H7 (cell line): Measurements from ENCODE around the gene DOC2B. TPM values are rescaled to one million over a fixed set of nuclear protein-coding genes. Genes with fewer than 3 reads are reported as not detected.
A peak's percentile ranks its signal among the peaks of the same experiment; 100 is the strongest.
"Not testable (repeated sequence)": the region's sequence is repeated elsewhere in the genome, so short reads cannot be mapped to it uniquely, and the experiment has no call there.

ENCODE experiments used
- DNase-seq: peaks from one replicate; pipeline ENCODE4 v3.0.0; 2012
- H3K27me3 ChIP-seq: 2 replicates; pipeline ENCODE4 v1.6.0; 2011; ENCODE audit warnings: mild to moderate bottlenecking, low read length; ENCODE audit not compliant: control insufficient read depth, insufficient read depth
- H3K36me3 ChIP-seq: replicated peaks from 2 replicates; pipeline ENCODE4 v1.5.1; 2011; ENCODE audit warnings: low read length; ENCODE audit not compliant: control insufficient read depth, insufficient read depth
- H3K4me3 ChIP-seq: 2 replicates; pipeline ENCODE4 v1.5.1; 2011; ENCODE audit warnings: low read depth, mild to moderate bottlenecking, control low read depth, low read length, moderate library complexity; ENCODE audit not compliant: insufficient read depth
- total RNA-seq: library from RNA; depleted of rRNA; stranded (reverse); fragments of >200 nt; shearing (Covaris generic); gene quantifications from 2 replicates; pipeline ENCODE4 v1.2.3, GENCODE V29; 2014

DOC2B gene
- total RNA-seq, 1 experiment from 2014 or later, result 1.1 TPM

DNA sequence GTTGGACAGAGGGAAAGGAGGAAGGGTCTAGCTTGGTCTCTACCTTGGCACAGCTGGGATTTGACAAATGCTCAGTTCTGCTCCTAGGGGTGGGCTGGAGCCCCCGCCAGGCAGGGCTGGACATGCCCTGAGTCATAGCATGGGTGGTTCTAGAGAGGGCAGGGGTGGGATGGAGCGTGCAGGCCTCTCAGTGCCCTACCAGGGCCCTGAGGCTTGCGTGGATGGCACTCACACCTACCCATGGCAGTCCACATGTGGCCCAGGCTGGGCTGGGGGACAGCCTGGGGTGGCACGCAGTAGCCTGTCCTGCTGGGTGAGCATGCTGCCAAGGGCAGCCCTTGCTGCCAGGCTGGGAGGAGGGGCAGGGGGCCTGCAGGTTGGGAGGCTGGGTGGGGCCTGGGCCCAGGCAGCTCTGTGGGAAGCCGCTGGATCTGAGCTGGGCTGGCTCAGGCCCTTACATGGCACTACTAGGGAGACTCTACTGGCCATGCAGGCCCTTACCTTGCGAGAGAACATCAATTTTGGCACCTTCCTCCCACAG lies 11.2 kb downstream of the DOC2B start:
- H3K36me3 ChIP-seq, result no peaks in the 10 kb centered on the region

DNA sequence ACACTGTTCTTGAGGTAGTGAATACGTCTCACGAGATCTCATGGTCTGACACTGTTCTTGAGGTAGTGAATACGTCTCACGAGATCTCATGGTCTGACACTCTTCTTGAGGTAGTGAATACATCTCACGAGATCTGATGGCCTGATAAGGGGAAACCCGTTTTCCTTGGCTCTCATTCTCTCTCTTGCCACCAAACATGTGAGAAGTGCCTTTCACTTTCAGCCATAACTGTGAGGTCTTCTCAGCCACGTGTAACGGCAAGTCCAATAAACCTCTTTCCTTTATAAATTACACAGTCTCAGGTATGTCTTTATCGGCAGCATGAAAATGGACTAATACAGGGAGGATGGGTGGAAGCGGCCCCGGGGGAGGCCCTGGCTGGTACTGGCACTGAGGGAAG lies 12.8 kb downstream of the DOC2B start:
- H3K4me3 ChIP-seq, H3K36me3 ChIP-seq, DNase-seq: not testable (repeated sequence)

More for the DNA sequence above, 11.2 kb downstream of the DOC2B start:
- Histone ChIP-seq H3K4me3 (no peak overlapping the region), H3K27me3 (no peaks in the 10 kb centered on the region)
- DNase-seq, result no peak

DNA sequence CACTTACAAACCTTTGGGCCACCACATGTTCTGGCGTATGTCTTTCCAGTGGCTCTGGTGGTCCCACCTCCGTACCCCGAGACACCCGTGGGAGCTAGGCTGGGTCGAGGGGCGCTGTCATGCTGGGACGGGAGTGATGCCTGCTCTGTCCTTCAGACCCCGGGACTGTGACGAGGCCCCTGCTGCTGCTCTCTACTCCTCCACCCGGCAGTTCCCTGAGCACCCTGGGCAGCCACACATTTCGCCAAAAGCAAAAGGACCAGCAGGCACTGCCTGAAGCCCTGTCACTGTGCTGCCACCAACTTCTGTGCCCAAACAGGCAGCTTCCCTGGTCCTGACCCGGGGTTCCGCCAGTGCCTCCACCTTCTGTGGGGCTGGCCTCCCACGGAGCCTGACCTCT lies 15.5 kb downstream of the DOC2B start:
- Histone ChIP-seq H3K4me3 (no peak overlapping the region), H3K36me3 (no peaks in the 10 kb centered on the region), H3K27me3 (no peaks in the 10 kb centered on the region)
- DNase-seq, result no peak

More for the DNA sequence above, 12.8 kb downstream of the DOC2B start:
- H3K27me3 ChIP-seq, result not testable (repeated sequence)

DNA sequence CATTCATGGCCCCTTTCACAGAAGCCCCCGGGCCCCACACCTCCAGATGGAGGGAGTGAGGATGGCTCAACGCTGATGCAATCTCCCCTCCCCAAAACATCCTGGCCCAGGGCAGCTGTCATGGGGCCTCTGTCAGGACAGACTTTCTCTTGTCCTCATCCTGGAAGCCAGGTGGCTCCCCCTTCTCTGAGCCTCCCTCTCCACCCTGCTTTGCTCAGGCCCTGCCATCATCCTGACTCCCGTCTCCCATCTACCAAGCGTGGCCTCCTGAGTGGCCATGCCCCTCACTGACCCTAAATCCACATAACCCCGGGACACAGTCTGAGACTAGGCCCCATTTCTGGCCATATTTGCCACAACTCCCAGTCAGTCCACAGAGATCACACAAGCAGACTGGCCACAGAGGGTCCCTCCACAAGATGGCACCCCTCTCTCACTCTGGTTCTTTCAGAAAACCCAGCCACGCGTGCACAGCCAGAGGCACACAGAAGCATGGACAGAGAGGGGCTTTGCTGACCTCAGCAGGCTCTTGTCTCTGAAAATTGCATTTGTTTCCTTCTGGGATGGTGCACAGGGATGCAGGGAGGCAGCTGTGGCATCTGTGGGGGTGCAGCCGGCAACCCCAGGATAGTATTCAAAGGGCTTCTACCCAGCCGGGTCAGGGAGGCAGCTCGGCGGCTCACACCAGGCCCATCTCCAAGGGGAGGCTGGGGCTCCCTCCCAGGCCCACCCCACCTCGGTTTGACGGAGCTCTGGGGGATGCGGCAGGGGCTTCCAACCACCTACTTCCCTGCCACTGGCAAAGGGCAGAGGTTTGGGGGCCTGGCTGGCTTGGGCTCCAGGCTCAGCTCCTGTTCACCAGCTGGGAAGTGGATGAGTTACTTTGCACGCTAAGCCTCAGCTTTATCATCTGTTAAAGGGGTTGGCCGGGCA lies 16.9 kb downstream of the DOC2B start:
- no peak overlapping the region for H3K4me3 ChIP-seq

DNA sequence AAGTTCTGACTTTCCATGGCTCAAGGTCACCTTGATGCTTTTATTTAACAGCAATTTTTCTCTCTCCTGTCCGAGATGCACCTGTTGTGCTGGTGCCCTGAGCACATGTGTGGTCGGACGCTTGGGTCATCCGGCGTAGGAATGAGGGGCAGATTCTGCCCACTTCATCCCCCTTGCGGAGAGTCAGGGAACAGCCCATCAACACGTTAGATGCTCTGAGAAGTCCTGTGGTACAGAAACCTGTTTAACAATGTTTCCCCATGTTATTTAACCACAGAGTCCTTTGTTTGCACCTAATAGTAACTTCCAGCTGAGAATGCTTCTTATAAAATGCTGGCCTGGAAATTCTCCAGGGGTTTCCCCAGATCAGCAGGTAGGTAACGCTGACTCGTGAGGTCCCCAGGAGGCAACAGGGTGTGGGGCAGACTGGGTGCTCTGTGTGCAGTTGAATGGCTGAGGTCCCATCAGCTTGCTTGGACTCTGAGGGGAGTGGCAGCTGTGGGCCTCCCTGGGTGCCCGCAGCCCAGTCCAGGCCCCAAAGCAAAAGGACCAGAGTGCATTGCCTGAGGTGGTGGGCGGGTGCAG lies 17.8 kb downstream of the DOC2B start:
- DNase-seq, result peak; percentile 89
- H3K36me3 ChIP-seq, result no peaks in the 10 kb centered on the region
- H3K27me3 ChIP-seq, result no peaks in the 10 kb centered on the region
- no peak overlapping the region for H3K4me3 ChIP-seq

More for the DNA sequence above, 16.9 kb downstream of the DOC2B start:
- Histone ChIP-seq H3K27me3 (no peaks in the 10 kb centered on the region), H3K36me3 (no peaks in the 10 kb centered on the region)
- DNase-seq, result peak; percentile 91

DNA sequence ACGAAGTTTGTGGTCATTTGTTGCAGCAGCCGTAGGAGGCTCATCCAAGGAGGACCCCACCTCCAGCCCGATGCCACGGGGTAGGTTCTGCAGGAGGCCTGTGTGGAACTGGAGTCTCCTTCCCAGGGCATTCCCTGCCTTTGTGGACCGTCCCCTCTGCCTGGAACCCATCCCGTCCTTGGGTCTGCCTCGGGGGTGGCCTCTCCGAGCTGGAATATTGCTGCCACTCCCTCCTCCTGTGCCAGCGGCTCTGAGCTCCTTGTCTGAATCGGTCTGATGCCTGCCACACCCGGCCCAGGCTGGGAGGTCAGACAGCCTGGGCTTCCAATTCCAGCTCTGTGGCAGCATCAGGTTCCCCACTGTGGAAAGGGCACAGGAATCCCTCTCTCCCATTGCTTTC lies 18.8 kb downstream of the DOC2B start:
- Histone ChIP-seq H3K36me3 (no peaks in the 10 kb centered on the region), H3K4me3 (no peak overlapping the region), H3K27me3 (no peaks in the 10 kb centered on the region)
- DNase-seq, result no peak

DNA sequence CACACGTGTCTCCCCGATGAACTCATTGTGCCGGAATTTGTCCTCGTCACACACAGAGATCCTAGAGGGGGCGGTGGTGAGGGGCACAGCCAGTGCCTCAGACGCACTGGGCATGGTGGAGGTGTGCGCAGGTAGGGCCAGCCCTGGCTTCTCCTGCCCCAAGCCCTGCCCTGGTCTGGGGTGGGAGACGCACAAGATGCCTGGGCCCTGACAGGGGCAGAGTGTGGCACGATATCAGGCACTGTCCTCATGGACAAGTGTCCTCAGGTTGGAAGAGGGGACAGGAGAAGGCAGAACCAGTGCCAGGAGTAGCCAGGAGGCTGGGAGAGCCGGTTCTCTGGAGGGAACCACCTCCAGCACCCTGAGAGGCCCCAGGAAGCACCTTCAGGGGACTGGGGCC lies 20.0 kb downstream of the DOC2B start:
- no peaks in the 10 kb centered on the region for H3K36me3 ChIP-seq
- no peaks in the 10 kb centered on the region for H3K27me3 ChIP-seq
- DNase-seq, result no peak
- H3K4me3 ChIP-seq, result no peak overlapping the region

DNA sequence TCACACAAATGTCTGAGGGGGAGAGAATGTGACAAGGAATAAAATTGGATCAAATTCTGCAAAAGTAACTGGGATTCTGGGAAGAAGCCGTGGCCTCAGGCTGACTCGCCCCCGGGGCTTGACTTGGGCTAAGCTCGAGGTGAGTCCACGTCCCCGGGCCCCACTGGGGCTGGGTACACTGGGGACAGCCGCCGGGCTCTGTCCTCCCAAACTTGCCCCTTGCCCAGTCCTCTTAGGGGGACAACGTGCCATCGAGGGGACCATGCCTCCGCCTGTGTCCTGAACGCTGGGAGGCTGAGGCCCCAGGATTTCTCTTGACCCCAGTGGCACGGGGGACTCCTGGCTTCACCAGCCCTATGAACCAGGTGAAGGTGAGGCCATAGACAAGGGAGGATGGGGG lies 21.1 kb downstream of the DOC2B start:
- H3K4me3 ChIP-seq, result no peak overlapping the region
- no peaks in the 10 kb centered on the region for H3K27me3 ChIP-seq
- H3K36me3 ChIP-seq, result no peaks in the 10 kb centered on the region
- no peak for DNase-seq

DNA sequence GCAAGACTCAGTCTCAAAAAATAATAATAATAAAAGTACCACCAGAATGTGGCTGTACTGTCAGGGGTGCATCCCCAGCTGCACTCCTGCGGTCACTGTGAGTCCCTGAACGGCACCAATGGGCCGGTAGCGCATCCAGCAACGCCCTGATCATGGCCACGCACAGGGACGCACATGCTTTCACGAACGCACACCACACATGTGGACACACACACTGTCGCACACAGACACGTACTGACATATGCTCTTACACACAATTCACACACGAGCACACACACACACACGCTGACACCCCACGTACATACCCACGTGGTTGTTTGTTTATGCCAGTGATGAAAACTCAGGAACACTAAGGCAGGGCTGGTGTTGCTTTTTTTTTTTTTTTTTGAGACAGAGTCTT lies 21.8 kb downstream of the DOC2B start:
- DNase-seq, result no peak
- H3K27me3 ChIP-seq, result no peaks in the 10 kb centered on the region
- H3K36me3 ChIP-seq, result no peaks in the 10 kb centered on the region
- H3K4me3 ChIP-seq, result no peak overlapping the region

DNA sequence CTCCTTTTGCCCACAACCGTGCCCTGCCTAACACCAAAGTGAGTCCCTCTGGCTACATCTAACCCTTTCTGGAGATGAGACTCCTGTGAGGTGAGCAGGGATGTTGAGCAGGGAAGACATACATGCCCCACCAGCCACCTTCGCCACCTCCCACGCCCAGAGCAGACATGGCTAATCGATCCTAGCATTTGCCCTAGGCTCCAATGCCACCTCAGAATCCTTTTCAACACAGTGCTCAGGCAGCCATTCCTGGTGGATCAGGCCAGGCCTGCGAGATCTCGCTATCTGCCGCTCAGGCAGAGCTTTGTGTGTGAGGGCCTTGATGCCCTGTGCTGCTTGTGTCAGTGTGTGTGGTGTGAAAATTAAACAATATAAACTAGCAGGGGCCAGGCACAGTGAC lies 23.1 kb downstream of the DOC2B start:
- H3K4me3 ChIP-seq, result no peak overlapping the region
- H3K36me3 ChIP-seq, result no peaks in the 10 kb centered on the region
- no peaks in the 10 kb centered on the region for H3K27me3 ChIP-seq
- DNase-seq, result no peak

DNA sequence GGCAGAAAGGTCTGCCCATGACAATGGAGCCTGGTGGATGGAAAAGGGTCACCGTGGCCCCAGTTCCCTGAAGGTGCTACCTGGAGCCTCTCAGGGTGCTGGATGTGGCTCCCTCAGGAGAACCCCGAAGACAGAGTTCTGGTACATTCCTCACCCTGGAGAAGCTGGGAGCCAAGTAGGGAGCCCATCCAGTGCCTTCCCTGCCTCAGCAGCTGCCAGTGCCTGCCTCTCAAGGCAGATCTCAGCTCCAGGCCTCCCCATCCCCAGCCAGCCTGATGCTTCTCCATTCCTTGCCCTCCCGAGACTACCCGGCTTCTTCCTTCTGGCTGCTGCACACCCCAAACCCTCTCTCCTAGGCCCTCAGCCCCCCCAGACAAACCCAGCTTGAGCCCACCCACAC lies 23.5 kb downstream of the DOC2B start:
- no peaks in the 10 kb centered on the region for H3K36me3 ChIP-seq
- no peaks in the 10 kb centered on the region for H3K27me3 ChIP-seq
- DNase-seq, result no peak
- H3K4me3 ChIP-seq, result no peak overlapping the region

DNA sequence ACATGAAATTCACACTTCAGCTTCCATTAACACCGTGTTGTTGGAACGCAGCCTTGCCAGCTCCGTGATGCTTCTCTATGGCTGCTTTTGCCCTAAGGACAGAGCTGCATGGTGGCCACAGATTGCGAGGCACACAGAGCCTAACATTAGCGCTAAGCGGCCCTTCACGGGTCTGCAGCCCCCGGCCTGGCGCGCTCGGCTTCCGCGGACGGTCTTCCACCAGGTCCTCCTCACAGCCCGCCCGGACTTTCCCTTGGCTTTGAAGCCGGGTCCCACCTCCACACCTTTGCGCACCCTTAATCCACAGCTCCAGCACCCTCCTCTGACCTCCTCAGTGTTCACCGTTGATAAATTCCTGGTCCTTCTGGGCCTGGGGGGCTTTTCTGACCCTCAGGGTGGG lies 24.5 kb downstream of the DOC2B start:
- Histone ChIP-seq H3K27me3 (no peaks in the 10 kb centered on the region), H3K4me3 (no peak overlapping the region), H3K36me3 (no peaks in the 10 kb centered on the region)
- DNase-seq, result no peak

DNA sequence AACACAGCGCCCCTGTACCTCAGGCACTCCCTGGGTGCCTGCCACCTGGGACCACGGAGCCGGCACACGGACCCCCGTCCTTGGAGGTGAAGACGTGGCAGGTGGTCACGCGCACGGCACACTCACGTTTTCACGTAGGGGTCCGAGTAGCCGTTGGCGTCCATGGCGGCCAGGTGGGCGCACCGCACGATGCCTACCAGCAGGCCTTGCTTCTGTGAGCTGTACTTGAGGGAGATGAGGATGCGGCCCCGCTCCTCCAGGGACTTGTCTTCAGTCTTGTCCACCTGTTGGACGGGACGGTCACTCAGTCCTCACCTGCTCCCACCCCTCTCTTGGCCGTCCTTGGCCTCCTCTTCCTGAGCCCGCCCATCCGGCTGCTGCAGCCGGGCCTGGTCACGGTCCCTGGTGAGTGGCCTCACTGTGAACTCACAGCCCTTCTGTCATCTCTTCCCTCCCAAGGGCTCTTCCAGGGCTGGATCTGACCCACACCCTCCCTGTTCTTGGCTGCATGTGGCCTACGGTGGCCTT lies 25.3 kb downstream of the DOC2B start:
- no peaks in the 10 kb centered on the region for H3K27me3 ChIP-seq
- no peak overlapping the region for H3K4me3 ChIP-seq
- H3K36me3 ChIP-seq, result no peaks in the 10 kb centered on the region
- DNase-seq, result no peak

DNA sequence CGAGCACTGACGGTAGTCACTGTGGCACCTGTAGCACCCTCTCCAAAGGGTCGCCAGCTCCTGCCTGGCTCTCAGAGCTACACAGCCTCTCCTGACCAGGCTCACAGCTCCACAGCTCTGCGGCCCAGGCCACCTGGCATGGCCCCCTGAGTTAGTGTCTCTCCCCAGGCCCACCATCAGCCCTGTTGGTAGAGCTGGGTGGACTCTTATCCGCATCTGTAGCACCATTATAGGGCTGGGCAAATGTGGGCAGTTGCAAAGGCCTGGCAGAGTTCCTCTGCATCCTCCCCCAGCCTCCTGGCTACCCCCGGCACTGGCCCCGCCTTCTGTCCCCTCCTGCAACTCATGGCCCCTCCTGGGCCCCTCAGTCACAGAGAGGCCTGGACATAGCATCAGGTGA lies 25.9 kb downstream of the DOC2B start:
- H3K4me3 ChIP-seq, result no peak overlapping the region
- DNase-seq, result no peak
- H3K27me3 ChIP-seq, result no peaks in the 10 kb centered on the region
- no peaks in the 10 kb centered on the region for H3K36me3 ChIP-seq

DNA sequence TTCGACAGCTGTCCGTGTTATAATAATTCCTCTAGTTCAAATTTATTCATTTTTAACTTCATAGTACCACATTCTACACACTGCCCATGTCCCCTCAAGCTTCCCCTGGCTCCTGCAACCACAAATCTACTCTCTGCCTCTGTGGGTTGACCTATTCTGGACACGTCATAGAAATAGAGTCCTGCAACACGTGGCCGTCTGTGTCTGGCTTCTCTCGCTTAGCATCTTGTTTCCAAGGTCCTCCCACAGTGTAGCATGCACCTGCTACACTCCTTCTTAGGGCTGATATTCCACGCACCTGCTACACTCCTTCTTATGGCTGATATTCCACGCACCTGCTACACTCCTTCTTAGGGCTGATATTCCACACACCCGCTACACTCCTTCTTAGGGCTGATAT lies 27.6 kb downstream of the DOC2B start:
- no peak for DNase-seq
- H3K36me3 ChIP-seq, result no peaks in the 10 kb centered on the region
- H3K4me3 ChIP-seq, result no peak overlapping the region
- no peaks in the 10 kb centered on the region for H3K27me3 ChIP-seq
